GM19023 (cell line): Measurements from ENCODE around the gene SYNGR3.
"Not testable (repeated sequence)": the region's sequence is repeated elsewhere in the genome, so short reads cannot be mapped to it uniquely, and the experiment has no call there.

Experiments used
- ATAC-seq: cut with Tn5 transposase; IDR thresholded peaks from one replicate; pipeline ENCODE4 v1.9.1; 2021; ENCODE audit warnings: mild to moderate bottlenecking, moderate library complexity; ENCODE audit not compliant: unreplicated experiment

SYNGR3 gene

DNA sequence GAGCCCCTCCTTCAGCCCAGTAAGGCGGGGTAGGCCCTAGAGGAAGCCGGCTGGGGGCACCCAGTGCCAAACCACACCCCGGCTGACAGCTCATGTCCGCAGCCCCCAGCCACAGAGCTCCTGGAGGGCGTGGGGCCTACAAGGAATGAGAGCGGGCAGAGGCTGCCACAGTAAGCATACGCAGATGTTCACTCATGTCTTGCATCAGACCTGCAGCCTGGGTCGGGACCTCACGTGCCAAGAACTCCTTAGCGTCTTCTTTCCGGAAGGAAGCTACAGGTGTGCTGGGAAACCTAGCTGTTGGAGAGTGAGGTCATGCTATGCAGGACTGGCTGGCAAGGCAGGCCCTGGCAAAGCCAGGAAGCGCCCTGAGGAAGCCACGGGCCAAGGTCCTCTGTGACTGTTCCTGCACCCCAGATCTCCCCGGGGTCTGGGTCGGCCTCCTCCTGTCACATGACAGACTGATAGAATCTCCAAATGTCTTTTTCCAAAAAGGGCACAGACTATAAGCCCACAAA is 18.3 kb downstream of the SYNGR3 start:
- ATAC-seq, result no peak

DNA sequence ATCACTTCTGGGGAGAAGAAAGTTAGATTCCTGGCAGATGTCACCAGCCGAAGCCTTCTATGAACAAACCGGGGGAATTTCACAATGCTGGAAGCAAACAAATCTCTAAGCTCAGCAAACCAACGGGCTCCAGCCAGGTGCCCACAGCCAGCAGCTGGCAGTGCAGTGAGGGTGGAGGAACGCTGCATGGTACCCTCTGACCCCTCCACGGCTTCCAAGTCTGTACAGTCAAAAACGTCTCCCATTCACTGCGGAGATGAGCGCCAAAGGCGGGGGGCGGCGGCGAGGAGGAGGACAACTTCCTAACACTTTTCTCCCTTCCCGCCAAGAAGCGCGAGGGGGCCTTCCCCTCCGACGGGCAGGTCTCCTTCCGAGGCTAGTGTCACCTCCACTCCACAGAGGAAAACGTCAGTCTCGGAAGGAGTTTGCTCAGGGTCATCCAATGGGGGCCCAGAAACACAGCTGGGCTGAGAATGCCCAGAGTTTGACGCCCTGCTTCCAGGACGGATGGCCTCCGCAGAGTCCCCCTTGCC is 18.9 kb downstream of the SYNGR3 start:
- peak; percentile 2 for ATAC-seq

DNA sequence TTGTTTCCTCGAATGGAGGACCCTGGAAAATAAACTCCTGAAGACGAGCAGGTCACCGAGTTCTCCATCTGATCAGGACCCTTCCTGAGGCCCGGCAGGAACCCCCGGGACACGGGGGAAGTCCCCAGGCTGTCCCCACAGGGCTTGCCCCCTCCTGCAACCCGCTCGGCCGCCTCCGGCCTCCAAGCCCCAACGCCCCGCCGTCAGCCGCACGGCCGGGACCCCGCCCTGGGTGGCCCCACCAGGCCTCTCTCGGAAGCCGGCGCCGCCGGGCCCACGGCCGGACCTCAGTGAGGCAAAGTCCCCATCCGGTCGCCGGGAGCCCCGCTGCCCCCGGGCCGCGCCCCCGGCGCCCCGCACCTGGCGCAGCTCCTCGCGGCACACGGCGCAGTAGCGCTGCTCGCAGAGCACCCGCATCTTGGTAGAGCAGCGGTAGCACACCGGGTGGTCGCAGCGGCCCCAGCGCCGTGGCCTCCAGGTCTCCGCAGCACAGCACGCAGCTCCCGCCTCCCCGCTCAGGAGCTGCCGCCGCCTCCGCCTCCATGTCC is 19.5 kb downstream of the SYNGR3 start:
- ATAC-seq, result peak; percentile 31

DNA sequence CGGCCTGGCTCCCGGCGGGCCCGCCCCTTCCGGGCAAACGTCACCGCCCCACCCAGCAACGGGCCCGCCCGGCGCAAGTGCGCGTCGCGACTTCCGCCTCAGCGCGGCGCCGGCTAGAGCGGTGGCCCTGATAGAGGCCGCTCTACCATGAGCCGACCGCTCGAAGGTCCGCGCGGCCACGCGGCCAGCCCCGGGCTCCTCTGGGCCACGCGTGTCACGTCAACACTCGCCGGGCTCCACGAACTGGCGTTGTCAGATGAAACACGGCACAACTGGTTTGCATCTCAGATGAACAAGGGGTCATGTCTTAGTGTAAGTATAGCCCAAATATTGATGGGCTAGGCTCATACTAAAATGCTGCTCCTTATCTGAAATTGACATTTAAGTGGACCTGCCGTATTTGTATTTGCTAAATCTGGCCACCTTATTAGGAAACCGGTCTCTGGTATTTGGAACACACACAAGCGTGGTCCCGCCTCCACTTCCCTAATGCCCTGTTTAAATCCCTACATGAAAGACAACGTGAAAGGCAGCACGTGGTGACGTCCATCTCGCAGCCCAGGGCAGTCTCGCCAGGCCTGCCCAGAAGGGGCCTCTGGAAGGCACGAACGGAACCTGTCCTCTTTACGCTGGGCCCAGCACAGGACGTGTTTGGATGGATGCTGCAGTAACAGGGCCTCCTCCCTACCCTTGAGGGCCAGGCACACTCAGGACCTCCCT is 20.2 kb downstream of the SYNGR3 start, which contains the start of gene ZNF598:
Gene ZNF598 (minus strand): TSS at position 31 of the 720 bp plus-strand sequence.
- peak; percentile 91 for ATAC-seq

DNA sequence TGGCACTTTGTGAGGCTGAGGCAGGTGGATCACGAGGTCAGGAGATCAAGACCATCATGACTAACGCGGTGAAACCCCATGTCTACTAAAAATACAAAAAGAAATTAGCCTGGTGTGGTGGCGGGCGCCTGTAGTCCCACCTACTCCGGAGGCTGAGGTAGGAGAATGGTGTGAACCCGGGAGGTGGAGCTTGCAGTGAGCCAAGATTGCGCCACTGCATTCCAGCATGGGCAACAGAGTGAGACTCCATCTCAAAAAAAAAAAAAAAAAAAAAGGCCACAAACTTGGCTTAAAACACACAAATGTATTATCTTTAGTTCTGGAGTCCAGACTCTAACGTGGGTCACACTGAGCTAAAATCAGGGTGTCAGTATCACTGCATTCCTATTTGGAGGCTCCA is 22.0 kb downstream of the SYNGR3 start:
- ATAC-seq, result not testable (repeated sequence)

DNA sequence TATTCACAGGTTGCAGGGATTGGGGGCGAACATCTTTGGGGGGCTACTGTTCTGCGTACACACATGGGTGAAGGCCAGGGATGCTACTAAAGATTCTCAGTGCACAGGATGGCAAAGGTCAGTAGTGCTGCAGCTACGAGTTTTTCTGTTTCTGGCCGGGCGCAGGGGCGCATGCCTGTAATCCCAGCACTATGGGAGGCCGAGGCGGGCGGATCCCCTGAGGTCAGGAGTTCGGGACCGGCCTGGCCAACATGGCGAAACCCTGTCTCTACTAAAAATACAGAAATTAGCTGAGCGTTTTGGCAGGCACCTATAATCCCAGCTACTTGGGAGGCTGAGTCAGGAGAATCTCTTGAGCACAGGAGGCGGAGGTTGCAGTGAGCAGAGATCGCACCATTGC is 23.8 kb downstream of the SYNGR3 start:
- no peak for ATAC-seq

DNA sequence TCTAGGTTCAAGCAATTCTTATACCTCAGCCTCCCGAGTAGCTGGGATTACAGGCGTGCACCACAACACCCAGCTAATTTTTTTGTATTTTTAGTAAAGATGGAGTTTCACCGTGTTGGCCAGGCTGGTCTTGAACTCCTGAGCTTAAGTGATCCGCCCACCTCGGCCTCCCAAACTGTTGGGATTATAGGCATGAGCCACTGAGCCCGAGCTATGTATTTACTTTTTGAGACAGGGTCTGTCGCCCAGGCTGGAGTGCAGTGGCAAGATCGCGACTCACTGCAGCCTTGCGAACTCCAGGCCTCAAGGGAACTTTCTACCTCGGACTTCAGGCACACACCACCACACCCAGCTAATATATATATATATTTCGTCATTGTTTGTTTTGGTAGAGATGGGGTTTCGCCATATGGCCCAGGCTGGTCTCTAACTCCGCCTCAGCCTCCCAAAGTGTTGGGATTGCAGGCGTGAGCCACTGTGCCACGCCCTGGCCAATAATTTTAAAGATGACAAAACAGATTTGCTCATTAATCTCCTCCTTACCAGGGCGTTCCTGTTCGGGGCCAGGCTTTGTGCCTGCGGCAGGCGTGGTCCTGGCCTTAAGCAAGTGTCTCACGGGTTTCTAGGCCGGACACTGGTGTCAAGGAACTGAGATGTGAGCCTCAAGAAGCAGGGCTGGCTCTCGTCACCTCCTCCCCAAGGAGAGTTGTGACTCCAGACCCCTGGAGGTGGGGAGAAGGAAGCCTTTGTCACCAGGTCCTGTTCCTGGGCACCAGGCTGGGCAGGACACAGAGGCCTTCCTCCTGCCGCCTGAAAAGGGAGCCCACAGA is 25.6 kb downstream of the SYNGR3 start:
- ATAC-seq, result no peak

DNA sequence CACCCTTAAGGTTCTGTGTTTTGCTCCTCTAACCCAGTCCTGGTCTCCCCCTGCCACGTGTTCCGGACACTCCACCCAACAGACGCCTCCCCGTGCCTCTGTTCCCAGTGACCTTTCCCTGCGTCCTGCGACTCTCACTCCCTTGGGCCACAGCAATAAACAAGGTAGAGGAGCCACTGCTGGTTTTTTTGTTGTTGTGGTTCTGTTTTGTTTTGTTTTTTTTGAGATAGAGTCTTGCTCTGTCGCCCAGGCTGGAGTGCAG is 26.1 kb downstream of the SYNGR3 start:
- ATAC-seq, result no peak

DNA sequence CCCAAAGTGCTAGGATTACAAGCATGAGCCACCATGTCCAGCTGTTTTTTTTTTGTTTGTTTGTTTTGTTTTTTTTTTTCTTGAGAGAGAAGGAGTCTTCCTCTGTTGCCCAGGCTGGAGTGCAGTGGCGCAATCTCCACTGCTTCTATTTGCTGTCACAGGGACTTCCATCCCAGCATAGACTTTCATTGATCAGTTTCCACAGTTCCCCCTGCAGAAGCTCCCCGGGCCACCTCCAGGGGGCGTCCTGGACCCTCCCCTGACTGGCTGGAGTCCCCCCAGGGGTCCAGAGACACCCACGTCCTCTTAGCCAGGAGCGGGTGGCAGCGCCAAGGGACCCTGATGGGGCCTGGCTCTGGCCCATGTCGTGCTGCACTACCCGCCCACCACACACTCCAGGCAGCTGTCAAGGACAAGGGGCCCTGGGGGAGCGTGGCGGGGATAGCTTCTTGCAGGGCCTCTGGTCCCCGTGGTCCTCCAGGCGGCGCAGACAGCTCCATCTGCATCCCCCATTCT is 26.7 kb downstream of the SYNGR3 start:
- ATAC-seq, result no peak

DNA sequence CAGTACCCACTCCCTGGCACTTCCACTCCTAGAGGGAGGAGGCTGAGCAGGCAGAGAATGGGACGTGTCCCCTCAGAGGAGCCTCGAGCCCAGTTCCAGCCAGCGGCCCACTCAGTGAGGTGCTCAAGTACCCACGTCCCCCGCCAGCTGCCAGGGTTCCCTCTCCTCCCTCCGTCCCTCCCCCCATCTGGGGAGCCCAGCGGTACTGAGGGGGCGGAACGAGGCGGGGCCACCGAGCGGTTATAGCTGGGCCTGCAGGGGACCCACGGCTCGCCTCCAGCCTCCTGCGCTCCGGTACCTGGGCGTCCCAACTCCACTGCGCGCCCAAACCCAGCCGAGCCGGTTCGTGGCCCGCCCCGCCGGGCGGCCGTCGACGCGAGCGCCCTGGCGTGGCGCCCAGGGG is 29.7 kb downstream of the SYNGR3 start, which contains the start of gene NPW:
Gene NPW (plus strand): TSS at position 268 of the 403 bp plus-strand sequence.
- no peak for ATAC-seq

DNA sequence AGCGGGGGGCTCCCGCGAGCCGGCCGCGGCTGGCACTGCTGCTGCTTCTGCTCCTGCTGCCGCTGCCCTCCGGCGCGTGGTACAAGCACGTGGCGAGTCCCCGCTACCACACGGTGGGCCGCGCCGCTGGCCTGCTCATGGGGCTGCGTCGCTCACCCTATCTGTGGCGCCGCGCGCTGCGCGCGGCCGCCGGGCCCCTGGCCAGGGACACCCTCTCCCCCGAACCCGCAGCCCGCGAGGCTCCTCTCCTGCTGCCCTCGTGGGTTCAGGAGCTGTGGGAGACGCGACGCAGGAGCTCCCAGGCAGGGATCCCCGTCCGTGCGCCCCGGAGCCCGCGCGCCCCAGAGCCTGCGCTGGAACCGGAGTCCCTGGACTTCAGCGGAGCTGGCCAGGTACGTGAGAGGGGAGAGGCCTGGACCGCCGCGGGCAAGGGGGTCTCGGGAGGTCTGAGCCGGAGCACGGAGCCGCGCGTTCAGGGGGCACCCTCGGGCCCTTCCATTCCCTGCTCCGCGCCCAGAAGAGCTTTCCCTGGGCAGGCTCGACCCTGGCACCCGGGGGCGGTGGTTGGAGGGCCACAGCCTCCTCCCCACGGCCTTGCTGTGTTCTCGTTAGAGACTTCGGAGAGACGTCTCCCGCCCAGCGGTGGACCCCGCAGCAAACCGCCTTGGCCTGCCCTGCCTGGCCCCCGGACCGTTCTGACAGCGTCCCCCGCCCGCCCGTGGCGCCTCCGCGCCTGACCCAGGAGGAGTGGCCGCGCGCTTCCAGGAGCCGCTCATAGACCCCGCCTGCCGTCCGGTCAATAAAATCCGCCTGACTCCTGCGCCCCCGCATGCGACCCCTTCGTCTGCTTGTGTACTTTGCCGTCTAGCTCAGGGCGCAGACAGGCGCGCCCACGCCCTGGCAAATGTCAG is 30.4 kb downstream of the SYNGR3 start:
- no peak for ATAC-seq

DNA sequence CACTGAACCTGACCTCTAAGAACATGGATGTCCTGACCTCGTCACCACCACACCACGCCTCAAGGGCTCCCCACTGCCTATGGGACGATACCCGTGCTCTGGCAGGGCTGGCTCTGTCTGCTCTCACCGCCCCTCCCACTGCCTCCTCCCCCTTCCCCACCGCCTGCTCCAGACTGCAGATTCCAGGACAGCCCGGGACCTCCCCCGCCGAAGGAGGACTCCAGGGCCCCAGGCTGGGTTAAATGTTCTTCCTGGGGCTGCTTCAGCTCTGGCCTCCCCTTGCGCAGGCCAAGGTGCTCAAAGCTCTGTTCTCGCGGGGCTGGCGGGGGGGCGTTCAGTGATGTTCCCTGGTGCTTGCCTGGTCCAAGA is 32.9 kb downstream of the SYNGR3 start:
- peak; percentile 7 for ATAC-seq

DNA sequence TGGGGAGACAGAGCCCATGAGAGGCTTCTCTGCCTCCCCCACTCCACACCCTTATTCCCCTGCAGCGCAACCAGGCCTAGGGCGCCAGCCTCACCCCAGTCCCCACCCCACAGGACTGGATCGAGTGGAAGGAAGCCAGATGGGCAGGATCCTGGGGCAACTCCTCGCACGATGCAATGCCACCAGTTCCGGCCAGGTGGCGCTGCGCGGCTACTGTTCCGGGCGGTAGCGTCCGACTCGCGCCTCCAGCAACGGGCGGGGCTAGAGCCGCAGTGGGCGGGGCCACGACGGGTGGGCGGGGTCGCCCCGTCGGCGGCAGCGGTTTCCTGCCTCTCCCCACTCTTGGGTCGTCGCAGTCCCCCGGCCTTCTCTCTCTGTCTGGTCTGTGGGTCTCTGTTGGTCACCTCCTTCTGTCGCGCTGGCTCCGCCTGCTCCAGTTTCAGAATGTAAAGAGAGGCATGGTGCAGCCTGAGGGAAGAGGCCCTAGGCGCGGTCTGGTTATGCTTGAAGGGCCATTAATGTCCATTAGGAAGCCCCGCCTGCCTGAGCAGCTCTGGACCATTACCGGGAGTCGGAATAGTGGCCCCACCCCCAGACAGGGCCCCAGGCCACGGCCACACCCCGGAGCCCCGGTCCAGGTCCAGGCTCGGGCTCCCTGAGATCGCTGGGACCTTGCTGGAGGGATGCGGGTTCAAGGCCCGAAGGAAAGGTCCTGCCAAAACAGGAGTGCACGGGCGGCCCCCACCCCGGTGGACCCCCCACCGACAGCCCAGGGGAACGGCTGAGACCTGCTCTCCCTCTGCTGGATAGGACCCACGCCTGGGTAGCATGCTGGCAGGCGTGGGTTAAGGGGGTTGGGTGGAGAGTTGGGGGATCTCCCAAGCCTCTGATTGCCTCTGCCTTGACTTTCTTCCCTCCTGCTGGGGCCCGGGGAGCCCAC is 33.6 kb downstream of the SYNGR3 start:
- ATAC-seq, result peak; percentile 66

DNA sequence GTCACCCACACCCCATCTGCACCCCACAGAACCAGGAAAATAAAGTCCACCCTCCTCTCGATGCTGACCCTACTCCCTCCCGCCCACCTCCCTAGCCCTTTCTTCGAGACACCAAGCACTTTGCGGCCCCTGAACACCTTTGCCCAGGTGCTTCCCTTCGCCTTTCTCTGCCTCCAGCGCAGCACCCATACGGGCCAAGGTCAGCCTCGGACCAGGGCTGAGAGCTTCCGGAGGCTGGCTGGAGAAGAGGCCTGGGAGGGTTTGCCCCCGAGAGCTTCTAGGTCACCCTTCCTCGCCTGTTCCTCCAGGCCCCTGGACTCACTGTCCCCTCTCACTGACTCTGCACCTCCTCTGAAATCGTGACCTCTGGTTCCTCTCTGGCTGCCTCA is 34.3 kb downstream of the SYNGR3 start:
- ATAC-seq, result no peak

DNA sequence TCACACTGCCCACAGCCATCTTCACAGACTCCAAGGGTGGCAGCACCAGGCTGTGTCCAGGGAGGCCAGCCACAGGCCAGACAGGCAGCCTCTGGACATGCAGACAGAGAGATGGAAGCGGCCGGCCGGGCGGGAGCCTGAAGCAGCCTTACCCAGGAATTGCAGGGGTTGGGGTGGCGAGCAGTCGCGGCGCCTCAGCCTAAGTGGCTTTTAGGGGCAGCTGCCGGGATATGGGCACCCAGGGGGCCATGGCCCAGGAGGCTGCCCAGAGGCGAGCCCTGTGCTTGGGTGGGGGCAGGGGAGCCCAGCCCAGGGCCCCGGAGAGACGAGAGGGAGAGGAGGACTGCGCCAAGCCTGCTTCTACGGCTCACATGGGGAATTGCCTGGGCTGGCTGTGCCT is 35.5 kb downstream of the SYNGR3 start:
- ATAC-seq, result no peak

DNA sequence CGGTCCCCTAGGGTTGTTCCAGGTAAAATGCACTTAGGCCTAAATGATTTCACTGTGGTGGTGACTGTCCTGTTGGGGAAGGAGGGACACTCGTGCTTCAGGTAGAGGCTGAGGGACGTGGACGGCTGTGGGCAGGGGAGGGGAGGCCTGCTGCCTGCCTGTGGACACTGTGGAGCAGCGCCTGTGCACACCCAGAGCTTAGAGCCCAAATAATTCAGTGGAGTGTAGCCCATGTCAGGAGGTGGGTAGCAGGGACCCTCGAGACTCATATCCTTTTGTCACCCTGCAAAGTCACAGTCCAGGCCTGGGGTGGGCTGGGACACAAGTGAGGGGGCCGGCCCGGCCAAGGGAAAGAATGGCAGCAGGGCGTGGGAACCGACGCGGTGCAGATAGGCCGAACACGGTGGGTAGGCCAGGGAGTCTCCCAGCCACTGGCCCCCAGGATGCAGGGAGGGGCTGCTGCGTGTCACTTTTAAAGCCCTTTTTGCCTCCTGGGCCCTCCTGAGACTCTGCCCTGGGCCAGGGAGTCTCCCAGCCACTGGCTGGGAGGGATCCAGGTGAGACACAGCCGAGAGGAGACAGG is 36.2 kb downstream of the SYNGR3 start:
- ATAC-seq, result no peak

DNA sequence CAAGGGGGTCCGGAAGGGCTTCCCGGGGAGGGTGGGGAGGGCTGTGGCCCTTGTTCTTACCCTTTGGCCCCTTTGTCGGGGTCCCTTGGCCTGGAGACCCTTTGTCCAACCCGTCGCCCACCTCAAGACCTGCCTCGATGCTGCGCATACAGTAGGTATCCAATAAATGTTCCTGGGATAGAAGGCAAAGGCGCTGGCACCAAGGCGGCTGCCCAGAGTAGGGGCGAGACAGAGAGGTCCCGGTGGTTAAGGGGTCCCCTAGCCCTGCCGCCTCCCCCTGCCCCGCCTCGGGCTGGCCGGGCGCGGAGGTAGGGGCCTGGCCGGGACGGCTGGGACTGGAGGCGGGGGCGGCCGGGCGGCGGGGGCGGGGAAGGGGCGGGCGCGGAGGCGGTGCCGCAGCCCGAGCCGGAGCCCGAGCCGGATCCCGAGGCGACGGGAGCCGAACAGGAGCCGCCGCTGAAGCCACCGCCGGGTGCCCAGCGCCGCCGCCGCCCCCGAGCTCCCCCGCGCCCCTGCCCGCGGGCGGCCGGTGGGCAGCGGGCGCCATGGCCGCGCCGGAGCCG is 36.8 kb downstream of the SYNGR3 start, which contains the start of gene NHERF2:
Gene NHERF2 (plus strand): TSS at position 442 of the 563 bp plus-strand sequence. CDS start 104 bp downstream, at position 546.
- ATAC-seq, result no peak
